Thyroid gland (tissue), 4 donors: ENCODE results near the gene RAB36.

ENCODE experiments used
- POLR2A ChIP-seq, 2 donors: fragments of 450-650 bp; IDR thresholded peaks; one replicate each; pipeline ENCODE4 v1.6.1; 2017; ENCODE audit warnings: antibody characterized with exemption in 2 of 2, mild to moderate bottlenecking in 2 of 2, moderate library complexity in 1 of 2
- TF ChIP-seq, protein P1 (sequence below), 6 experiments: fragments of 200-600 bp in 3 of 6; fragments of 450-650 bp in 3 of 6; sonication (generic) in 3 of 6; IDR thresholded peaks; one replicate each; pipeline ENCODE4 v1.5.1; 2016 to 2019; ENCODE audit warnings: antibody characterized with exemption in 6 of 6, mild to moderate bottlenecking in 2 of 6, inconsistent platforms in 1 of 6, moderate library complexity in 1 of 6

DNA sequence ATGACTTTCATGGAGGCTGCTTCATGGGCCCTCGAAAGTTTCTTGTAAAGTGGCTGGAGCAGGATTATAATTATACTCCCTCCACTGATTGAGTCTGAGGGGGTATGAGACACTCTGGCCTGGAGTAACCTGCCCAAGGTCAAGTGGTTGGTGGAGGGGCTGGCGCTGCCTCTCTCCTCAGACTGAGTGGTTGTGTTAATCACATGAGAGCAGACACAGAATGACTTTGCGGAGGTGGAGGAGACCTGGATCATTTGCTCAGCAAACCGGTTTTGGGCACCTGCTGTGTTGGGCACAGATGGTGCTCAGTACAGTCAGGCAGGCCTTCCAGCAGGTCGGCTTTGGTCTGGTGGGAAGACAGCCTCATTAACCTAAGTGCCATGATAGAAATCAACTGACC is 46.9 kb downstream of the RAB36 start:
- TF ChIP-seq, protein P1, sequence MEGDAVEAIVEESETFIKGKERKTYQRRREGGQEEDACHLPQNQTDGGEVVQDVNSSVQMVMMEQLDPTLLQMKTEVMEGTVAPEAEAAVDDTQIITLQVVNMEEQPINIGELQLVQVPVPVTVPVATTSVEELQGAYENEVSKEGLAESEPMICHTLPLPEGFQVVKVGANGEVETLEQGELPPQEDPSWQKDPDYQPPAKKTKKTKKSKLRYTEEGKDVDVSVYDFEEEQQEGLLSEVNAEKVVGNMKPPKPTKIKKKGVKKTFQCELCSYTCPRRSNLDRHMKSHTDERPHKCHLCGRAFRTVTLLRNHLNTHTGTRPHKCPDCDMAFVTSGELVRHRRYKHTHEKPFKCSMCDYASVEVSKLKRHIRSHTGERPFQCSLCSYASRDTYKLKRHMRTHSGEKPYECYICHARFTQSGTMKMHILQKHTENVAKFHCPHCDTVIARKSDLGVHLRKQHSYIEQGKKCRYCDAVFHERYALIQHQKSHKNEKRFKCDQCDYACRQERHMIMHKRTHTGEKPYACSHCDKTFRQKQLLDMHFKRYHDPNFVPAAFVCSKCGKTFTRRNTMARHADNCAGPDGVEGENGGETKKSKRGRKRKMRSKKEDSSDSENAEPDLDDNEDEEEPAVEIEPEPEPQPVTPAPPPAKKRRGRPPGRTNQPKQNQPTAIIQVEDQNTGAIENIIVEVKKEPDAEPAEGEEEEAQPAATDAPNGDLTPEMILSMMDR (IDR thresholded peaks at IDR 0.05), result no peak
- peak in 1 of 2 donors; percentile 58 for TF ChIP-seq POLR2A (IDR thresholded peaks at IDR 0.05)
